GM18867 (cell line): ENCODE results near the gene SH2B3.
"Not testable (repeated sequence)": the region's sequence is repeated elsewhere in the genome, so short reads cannot be mapped to it uniquely, and the experiment has no call there.

ENCODE experiments used
- ATAC-seq: cut with Tn5 transposase; IDR thresholded peaks from one replicate; pipeline ENCODE4 v1.9.1; 2021; ENCODE audit warnings: mild to moderate bottlenecking, moderate library complexity; ENCODE audit not compliant: unreplicated experiment

The SH2B3 gene

DNA sequence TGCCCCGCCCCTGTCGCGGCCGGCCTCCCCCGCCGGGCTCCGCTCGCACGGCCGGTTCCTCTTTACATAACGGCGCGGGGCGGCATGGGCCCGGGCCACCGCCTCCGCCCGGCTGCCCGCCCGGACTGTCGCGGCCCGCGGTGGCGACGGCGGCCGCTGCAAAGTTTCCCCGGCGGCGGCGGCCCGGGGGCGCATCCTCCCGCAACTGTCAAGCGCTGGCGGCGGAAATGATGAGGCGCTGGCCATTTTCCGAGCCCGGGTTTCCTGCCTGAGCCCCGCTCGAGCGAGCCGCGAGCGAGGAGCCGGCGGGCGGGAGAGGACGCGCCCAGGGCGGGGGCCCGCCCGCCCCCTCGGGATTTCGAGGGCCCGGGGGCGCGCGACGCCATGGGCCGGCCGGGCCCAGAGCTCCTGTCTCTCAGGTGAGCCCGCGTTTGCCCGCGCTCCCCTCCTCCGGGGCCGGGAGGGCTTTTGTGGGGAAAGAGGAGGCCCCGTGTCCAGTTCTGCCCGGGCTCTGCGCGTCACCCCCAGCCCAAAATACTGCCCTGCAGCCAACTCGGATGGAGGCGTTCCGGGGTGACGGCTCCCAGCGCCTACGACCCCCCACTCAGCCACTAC lies at the start of gene SH2B3:
SH2B3 (plus strand) TSS at position 65 of the 615 bp plus-strand sequence. CDS start 12,223 bp downstream, outside the sequence.
- ATAC-seq = peak; percentile 11

GRCh38 chr12:111359231-111359913 lies 46.4 kb upstream of the SH2B3 start:
- ATAC-seq = no peak

GRCh38 chr12:111359914-111360276 lies 45.8 kb upstream of the SH2B3 start:
- no peak for ATAC-seq

- ATAC-seq = no peak
Observed at GRCh38 chr12:111360325-111360930, 45.3 kb upstream of the SH2B3 start.

DNA sequence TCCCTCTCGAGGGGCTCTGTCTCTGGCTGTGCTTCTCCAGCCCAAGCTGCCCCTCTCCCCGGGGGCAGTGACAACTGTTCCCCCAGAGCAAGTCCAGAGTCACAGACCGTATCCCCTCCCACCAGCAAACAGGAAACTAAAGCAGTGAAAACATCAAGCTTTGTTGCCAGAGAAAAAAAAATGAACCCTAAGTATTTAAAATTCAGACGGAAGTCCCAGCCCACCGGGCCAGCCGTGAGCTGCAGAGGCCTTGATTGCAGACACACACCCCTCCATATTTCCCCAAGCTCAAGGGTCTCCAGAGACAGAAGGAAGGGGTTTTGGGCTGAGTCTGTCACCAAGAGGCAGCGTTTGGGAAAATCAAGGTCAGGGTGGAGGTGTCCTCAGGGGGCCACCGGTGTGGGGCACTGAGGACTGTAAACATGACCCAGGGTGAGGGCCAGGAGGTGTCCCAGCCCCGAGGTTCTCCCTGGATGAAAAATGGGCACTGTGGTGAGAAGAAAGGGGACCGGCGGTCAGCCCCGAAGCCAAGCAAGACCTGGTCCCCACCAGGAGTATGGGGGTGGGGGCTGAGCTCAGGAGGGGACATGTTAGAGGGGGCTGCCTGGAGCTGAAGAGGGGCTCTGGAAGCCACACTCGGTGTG lies 44.5 kb upstream of the SH2B3 start:
- ATAC-seq = no peak

- ATAC-seq = no peak
Observed at GRCh38 chr12:111361717-111362576, 43.8 kb upstream of the SH2B3 start.

GRCh38 chr12:111362687-111363475 lies 42.8 kb upstream of the SH2B3 start:
- no peak for ATAC-seq

DNA sequence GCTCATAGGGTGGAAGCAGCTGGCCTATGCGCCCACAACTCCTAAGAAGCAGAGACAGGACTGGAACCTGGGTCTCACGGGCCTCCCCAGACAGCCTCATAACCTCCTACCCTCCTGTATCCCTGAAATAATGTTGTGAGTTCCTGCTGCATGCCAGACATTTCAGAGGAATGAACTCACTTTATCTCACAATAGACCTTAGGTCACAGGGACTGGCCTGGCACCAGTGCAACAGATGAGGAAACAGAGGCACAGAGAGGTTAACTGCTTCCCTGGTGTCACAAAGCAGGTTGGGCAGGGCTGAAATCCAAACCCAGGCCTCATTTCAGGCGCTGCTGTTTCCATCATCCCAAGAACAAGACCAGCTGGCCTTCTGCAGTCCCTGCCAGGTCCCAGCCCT lies 42.1 kb upstream of the SH2B3 start:
- ATAC-seq = no peak

GRCh38 chr12:111366075-111366474 lies 39.6 kb upstream of the SH2B3 start:
- ATAC-seq = no peak

DNA sequence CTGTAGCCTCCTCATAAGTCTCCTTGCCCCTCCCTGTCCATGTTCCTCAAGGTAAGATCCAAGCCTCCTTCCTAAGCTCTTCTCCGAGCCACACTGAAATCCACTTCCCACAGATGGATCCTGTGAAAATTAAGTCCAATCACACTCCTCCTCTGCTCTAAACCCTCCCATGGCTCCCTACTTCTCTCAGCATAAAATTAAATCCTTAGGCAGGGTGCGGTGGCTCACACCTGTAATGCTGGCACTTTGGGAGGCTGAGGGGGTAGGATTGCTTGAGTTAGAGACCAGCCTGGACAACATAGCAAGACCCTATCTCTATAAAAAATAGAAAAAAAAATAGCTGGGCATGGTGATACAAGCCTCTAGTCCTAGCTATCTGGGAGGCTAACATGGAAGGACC lies 39.1 kb upstream of the SH2B3 start:
- no peak for ATAC-seq

DNA sequence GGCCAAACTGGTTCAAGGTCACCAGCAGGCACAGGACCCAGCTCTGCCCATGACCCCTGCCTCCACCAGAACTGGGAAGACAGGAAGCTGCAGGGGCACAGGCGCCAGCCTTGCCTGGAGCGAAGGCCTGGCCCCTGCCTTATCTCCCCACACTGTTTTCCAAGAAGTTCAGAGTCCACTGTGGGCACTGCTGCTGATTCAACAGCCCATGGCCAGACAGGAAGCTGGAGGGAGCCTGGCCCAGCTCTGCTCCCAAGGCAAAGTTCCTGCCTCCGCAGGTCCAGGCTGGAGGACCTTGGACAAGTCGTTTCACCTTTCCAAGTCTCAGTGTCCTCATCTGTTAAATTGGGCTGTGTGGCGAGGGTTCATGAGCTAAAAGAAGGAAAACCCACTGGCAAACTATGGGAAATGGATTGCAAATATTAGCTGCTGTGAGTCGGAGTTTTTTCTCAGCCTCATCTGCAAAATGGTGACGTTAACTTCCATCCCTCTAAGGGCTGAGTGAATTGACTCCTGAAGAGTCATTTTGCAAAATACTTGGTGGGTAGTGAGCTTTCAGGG lies 38.0 kb upstream of the SH2B3 start:
- no peak for ATAC-seq

DNA sequence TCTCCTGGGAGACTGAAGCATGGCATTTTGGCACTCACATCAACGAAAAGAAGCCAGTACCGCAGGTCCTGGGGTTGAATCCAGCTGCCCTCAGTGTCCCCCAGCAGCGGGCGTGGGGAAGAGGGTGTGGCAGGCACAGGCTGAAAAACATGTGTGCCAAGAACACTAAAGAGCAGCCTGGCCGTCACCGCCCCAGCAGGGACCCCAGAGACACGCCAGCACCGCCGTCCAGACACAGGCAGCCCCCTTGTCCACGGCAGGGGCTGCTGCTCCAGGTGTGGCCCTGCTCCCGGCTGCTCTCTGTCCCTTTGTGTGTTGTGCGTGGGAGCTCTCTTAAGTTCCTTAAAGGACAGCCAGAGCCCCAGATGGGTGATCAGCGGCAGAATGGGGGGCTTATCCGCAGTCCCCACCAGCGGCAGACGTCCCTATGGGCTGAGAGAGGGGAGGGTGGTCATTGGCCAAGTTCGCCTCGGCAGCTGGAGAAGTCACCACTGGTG lies 37.4 kb upstream of the SH2B3 start:
- ATAC-seq = no peak

- ATAC-seq = peak; percentile 95
Observed at GRCh38 chr12:111368788-111369495, 36.8 kb upstream of the SH2B3 start, which contains the start of gene PHETA1. Gene PHETA1 (minus strand): TSS chr12:111369095. CDS start chr12:111363427, 5,668 bp downstream.

DNA sequence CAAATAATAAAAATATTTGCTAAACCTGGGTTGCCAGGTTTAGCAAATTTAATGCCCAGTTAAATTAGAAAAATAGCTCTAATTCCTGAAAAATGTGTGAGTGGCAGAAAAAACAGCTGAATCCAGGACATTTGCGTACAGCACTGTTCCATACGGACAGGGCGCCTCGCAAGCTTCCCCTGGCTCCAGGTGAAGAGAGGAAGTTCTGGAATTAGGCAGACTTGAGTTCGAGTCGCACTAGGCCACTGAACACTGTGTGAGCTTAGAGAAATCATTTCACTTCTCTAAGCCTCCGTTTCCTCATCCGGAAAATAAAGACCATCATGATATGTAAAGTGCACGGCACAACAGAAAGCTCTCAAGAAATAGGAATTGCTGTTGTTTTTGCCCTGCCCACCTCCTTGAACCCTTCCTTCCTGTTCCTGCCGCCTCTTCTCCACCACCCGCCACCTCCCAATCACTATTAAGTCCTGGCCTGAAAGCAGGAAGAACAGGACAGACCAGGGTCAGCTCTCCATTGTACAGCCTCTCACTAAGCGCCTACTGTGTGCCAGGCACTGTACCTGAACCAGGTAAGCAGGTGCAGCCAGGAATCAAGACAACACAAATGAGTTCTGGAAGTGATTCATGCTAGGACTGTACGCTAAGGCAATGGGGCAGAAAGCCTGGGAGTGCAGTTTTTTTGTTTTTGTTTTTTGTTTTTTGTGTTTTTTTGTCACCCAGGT lies 36.1 kb upstream of the SH2B3 start:
- no peak for ATAC-seq

- not testable (repeated sequence) for ATAC-seq
Observed at GRCh38 chr12:111373231-111373630, 32.5 kb upstream of the SH2B3 start.

DNA sequence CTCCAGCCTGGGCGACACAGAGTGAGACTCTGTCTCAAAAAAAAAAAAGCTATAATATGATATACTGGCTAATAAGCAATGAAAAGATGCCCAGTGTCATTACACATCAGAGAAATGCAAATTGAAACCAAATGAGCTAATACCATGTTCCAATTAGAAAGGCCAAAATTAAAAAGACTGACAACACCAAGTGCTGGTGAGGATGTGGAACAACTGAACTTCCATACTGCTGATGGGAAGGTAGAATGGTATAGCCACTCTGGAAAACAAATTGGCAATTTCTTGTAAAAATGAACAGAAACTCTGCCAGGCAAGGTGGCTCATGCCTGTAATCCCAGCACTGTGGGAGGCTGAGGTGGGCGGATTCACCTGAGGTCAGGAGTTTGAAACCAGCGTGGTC lies 28.3 kb upstream of the SH2B3 start:
- ATAC-seq = no peak

DNA sequence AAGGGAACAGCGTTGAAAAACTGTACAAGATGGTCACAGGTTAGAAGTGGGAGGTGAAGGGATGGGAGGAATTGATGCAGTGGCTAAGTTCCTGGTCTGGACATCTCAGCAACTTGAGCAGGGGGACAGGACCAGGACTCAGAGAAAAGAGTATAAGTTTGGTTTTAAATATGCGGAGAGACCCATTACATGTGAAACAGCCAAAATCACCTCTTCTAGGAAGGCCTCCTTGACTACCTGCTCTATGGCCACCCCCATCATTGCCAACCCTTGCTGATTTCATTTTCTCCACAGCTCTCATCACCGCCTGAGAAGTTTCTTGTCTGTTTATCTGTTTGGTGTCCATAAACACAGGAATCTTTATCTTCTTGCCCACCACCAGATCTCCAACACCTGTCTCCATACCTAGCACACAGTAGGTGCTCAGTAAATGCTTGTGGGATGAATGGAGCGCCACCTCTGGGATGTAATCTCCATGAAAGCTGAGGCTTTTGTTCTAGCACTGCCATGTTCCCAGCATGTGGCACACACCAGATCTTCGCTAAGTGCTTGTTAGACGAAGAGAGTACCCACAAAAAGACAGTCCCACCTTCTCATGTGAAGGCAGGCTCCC lies 25.7 kb upstream of the SH2B3 start:
- no peak for ATAC-seq

DNA sequence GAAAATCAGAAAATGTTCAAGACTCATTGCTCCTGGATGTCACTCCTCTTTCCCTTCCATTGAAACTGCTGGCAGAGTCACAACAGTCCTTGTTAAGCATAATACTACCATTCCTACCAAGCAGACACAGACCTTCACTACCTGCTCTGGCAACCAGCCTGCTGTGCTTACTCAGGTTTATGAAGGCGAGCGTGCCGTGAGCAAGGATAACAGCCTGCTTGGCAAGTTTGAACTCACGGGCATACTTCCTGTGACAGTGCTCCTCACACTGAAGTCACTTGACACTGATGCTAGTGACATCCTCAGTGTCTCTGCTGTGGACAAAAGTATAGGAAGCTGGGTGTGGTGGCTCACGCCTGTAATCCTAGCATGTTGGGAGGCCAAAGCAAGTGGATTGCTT lies 21.1 kb upstream of the SH2B3 start:
- ATAC-seq = no peak
